SK-N-SH (cell line): Measurements from ENCODE around the gene MAU2. TPM values are rescaled to one million over a fixed set of nuclear protein-coding genes. Genes with fewer than 3 reads are reported as not detected.

Experiments
- CTCF ChIA-PET: fragments of 300-600, 350-600 bp; formaldehyde crosslinking; extraction: SDS; loops from one replicate; lab custom pipeline; 2021; lab: Yijun Ruan, JAX
- POLR2A ChIA-PET: fragments of 350-600 bp; sonication (Branson Sonifier 250); formaldehyde crosslinking; extraction: SDS; loops from one replicate; lab custom pipeline; 2020; ENCODE audit warnings: antibody characterized with exemption, inconsistent platforms; lab: Yijun Ruan, JAX
- DNase-seq: peaks from one replicate; pipeline ENCODE4 v3.0.0; 2012
- H2AFZ ChIP-seq: fragments of 200-600 bp; sonication (generic); 2 replicates; pipeline ENCODE4 v1.8.1; 2016; ENCODE audit warnings: antibody characterized with exemption, mild to moderate bottlenecking, low read depth
- H3F3A ChIP-seq: fragments of 200-600 bp; sonication (generic); replicated peaks from 2 replicates; pipeline ENCODE3; 2016; ENCODE audit warnings: antibody characterized with exemption, mild to moderate bottlenecking; ENCODE audit not compliant: insufficient read depth
- H3K27ac ChIP-seq, 2 experiments: fragments of 200-500 bp in 1 of 2; fragments of 200-600 bp in 1 of 2; sonication (Bioruptor generic) in 1 of 2; sonication (generic), shearing (Covaris generic) in 1 of 2; 2 replicates each; pipeline versions ENCODE4 v1.5.1 to v1.6.1; 2014 to 2016; ENCODE audit warnings: low read depth in 2 of 2, inconsistent platforms in 1 of 2, low read length in 1 of 2, mild to moderate bottlenecking in 1 of 2, mixed read lengths in 1 of 2
- H3K27me3 ChIP-seq: fragments of 200-600 bp; sonication (generic), shearing (Covaris generic); 2 replicates; pipeline ENCODE4 v1.6.1; 2016; ENCODE audit warnings: mixed run types; ENCODE audit not compliant: insufficient read depth
- H3K36me3 ChIP-seq, 2 experiments: fragments of 200-500 bp in 1 of 2; fragments of 200-600 bp in 1 of 2; sonication (Bioruptor generic) in 1 of 2; sonication (generic) in 1 of 2; replicated peaks in 1 of 2; 2 replicates each; pipeline versions ENCODE3 to v1.5.1; 2014 to 2016; ENCODE audit warnings: low read length in 1 of 2, mild to moderate bottlenecking in 1 of 2; ENCODE audit not compliant: insufficient read depth in 2 of 2, control insufficient read depth in 1 of 2
- H3K4me1 ChIP-seq, 2 experiments: fragments of 200-500 bp in 1 of 2; fragments of 200-600 bp in 1 of 2; sonication (Bioruptor generic) in 1 of 2; sonication (generic), shearing (Covaris generic) in 1 of 2; 2 replicates each; pipeline versions ENCODE4 v1.5.1 to v1.6.1; 2014 to 2016; ENCODE audit warnings: low read depth in 1 of 2, low read length in 1 of 2, mixed run types in 1 of 2; ENCODE audit not compliant: insufficient read depth in 2 of 2, control insufficient read depth in 1 of 2
- H3K4me2 ChIP-seq: fragments of 200-600 bp; sonication (generic), shearing (Covaris generic); 2 replicates; pipeline ENCODE4 v1.6.1; 2017; ENCODE audit warnings: mixed run types
- H3K4me3 ChIP-seq, 2 experiments: fragments of 200-500 bp in 1 of 2; fragments of 200-600 bp in 1 of 2; sonication (Bioruptor generic) in 1 of 2; sonication (generic), shearing (Covaris generic) in 1 of 2; 2 replicates each; pipeline versions ENCODE4 v1.5.1 to v1.8.1; 2014 to 2016; ENCODE audit warnings: low read depth in 2 of 2, inconsistent platforms in 1 of 2, low read length in 1 of 2, mild to moderate bottlenecking in 1 of 2, mixed read lengths in 1 of 2, moderate library complexity in 1 of 2
- H3K79me2 ChIP-seq: fragments of 200-600 bp; sonication (generic); 2 replicates; pipeline ENCODE4 v1.8.1; 2017; ENCODE audit warnings: mild to moderate bottlenecking; ENCODE audit not compliant: insufficient read depth
- H3K9ac ChIP-seq: fragments of 200-600 bp; sonication (generic); 2 replicates; pipeline ENCODE4 v1.6.1; 2017; ENCODE audit warnings: mixed run types
- H3K9me2 ChIP-seq: fragments of 200-600 bp; sonication (generic); 2 replicates; pipeline ENCODE4 v1.6.1; 2017; ENCODE audit warnings: mixed run types
- H3K9me3 ChIP-seq: fragments of 200-600 bp; sonication (generic); 2 replicates; pipeline ENCODE4 v1.6.1; 2017; ENCODE audit warnings: mixed run types, mild to moderate bottlenecking, moderate library complexity
- H4K20me1 ChIP-seq: fragments of 200-600 bp; sonication (generic); 2 replicates; pipeline ENCODE4 v1.6.1; 2017; ENCODE audit warnings: mild to moderate bottlenecking, mixed run types; ENCODE audit not compliant: insufficient read depth
- CHD2 ChIP-seq: fragments of 150-350 bp; IDR thresholded peaks from 2 replicates; pipeline ENCODE4 v1.6.1; 2018; ENCODE audit warnings: low read length; ENCODE audit not compliant: partially characterized antibody
- EP300 ChIP-seq, 2 experiments: IDR thresholded peaks; 2 replicates each; pipeline versions ENCODE4 v1.4.0 to v1.6.1; 2012; ENCODE audit warnings: borderline replicate concordance in 1 of 2, low read depth in 1 of 2, low read length in 1 of 2
- EZH2phosphoT487 ChIP-seq: fragments of 200-600 bp; sonication (generic); IDR thresholded peaks from 2 replicates; pipeline ENCODE4 v1.6.1; 2017; ENCODE audit warnings: low read depth, mixed run types, mild to moderate bottlenecking, antibody characterized with exemption, moderate library complexity, borderline replicate concordance
- FOSL2 ChIP-seq: IDR thresholded peaks from 2 replicates; pipeline ENCODE4 v1.4.0; 2012; ENCODE audit warnings: low read depth, mild to moderate bottlenecking, moderate library complexity, borderline replicate concordance
- FOXJ3 ChIP-seq: sonication (generic); formaldehyde crosslinking; IDR thresholded peaks from 2 replicates; pipeline ENCODE4 v1.5.1; 2020; ENCODE audit warnings: mild to moderate bottlenecking, missing genetic modification reagents
- MAX ChIP-seq: IDR thresholded peaks from 2 replicates; pipeline ENCODE4 v1.4.0; 2012; ENCODE audit warnings: low read depth
- MEF2A ChIP-seq: IDR thresholded peaks from 2 replicates; pipeline ENCODE4 v1.4.0; 2012; ENCODE audit warnings: low read depth, borderline replicate concordance
- MXI1 ChIP-seq: IDR thresholded peaks from 2 replicates; pipeline ENCODE4 v1.6.1; 2012; ENCODE audit warnings: mild to moderate bottlenecking, low read depth, low read length, improper control_type of control experiment
- POLR2AphosphoS5 ChIP-seq: IDR thresholded peaks from 2 replicates; pipeline ENCODE4 v1.6.1; 2012; ENCODE audit warnings: low read depth, low read length
- RCOR1 ChIP-seq: fragments of 150-350 bp; IDR thresholded peaks from 2 replicates; pipeline ENCODE4 v1.6.1; 2017; ENCODE audit warnings: antibody characterized with exemption, low read length
- RFX5 ChIP-seq: IDR thresholded peaks from 2 replicates; pipeline ENCODE4 v1.6.1; 2012; ENCODE audit warnings: mild to moderate bottlenecking, improper control_type of control experiment, low read length
- RXRA ChIP-seq: IDR thresholded peaks from 2 replicates; pipeline ENCODE4 v1.4.0; 2012; ENCODE audit warnings: low read depth, mild to moderate bottlenecking, borderline replicate concordance
- SMC3 ChIP-seq: IDR thresholded peaks from 2 replicates; pipeline ENCODE4 v1.6.1; 2012; ENCODE audit warnings: low read depth, low read length, improper control_type of control experiment
- TAF1 ChIP-seq: IDR thresholded peaks from 2 replicates; pipeline ENCODE4 v1.6.1; 2012; ENCODE audit warnings: low read depth, mild to moderate bottlenecking, low read length, moderate library complexity, borderline replicate concordance
- TCF12 ChIP-seq: IDR thresholded peaks from 2 replicates; pipeline ENCODE4 v1.4.0; 2012
- WGBS: methylation state at CpG from one replicate; pipeline ENCODE4 v1.1.6; 2017; ENCODE audit warnings: low lambda C conversion rate; 5-methylcytosine and 5-hydroxymethylcytosine counted together
- polyA plus RNA-seq, 3 experiments: library from polyadenylated mRNA; depleted of rRNA; stranded (reverse); fragments of >200 nt; gene quantifications; 2 replicates each; pipeline ENCODE4 v1.2.3, GENCODE V29; 2012

The MAU2 gene
- polyA plus RNA-seq, 1 of the 3 experiments (the other 2 are of a cell fraction): 17.6 TPM

DNA sequence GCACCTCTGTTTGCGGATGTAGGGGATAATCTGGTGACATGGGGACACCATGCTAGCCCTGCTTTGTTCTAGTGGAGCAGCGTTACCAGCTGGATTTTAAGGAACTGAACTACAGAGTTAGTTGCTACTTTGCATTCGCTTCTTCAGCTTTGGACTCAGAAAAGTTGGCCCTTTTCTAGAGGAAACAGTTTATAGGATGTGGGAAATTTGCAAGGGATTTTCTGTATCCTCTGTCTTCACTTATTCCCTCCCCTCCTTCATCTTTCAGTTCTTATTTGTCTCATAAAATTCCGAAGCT, 87.0 kb downstream of the MAU2 start:
- H3K36me3 ChIP-seq: no peaks in the 10 kb centered on the region
- H3K27me3 ChIP-seq: no peaks in the 10 kb centered on the region
- H2AFZ ChIP-seq: no peak overlapping the region
- H3F3A ChIP-seq: peaks cover 25% of the 10 kb centered on the region
- no peak overlapping the region for H3K27ac ChIP-seq
- peak overlapping the region; percentile 98 for H3K4me2 ChIP-seq
- H3K9me2 ChIP-seq: no peaks in the 10 kb centered on the region
- DNase-seq: no peak
- peak overlapping the region in 1 of 2 experiments; percentile 97; a peak in 2 of 4 replicates for H3K4me3 ChIP-seq
- 90% methylated on average over 4 of the region's 4 CpGs for WGBS
- H4K20me1 ChIP-seq: peaks cover 60% of the 10 kb centered on the region
- no peaks in the 10 kb centered on the region for H3K9me3 ChIP-seq
- ChIA-PET CTCF (interaction anchor here (1.3 to 3.9 kb wide), 5 partner anchors 9 to 124 kb away, joined by 3 to 15 read pairs (median 9); no protein-coding TSS in a partner anchor), POLR2A (no interaction called here)
- peaks cover 76% of the 10 kb centered on the region for H3K79me2 ChIP-seq
- peak overlapping the region; percentile 85; the same call in 1 of the 2 replicates for H3K9ac ChIP-seq
- peaks cover 24 to 27% of the 10 kb centered on the region in 2 experiments; a peak in 3 of 4 replicates for H3K4me1 ChIP-seq
- no peak for TF ChIP-seq EZH2phosphoT487
- TF ChIP-seq RXRA: no peak
- no peak for TF ChIP-seq MAX
- TF ChIP-seq FOXJ3: no peak
- TF ChIP-seq SMC3: no peak
- TF ChIP-seq TAF1: no peak
- no peak for TF ChIP-seq MEF2A
- TF ChIP-seq RFX5: no peak
- TF ChIP-seq TCF12: no peak
- TF ChIP-seq POLR2AphosphoS5: no peak
- no peak for TF ChIP-seq MXI1
- no peak for TF ChIP-seq FOSL2
- TF ChIP-seq EP300 (IDR thresholded peaks at IDR 0.05; ENCODE audit: borderline replicate concordance in 1 of 2, low read depth in 1 of 2, low read length in 1 of 2): no peak
- no peak for TF ChIP-seq RCOR1
- TF ChIP-seq CHD2: no peak

Other genes starting within 250 kb of the MAU2 start
- gene TMEM161A, start 182.4 kb upstream of the MAU2 start, polyA plus RNA-seq (2012; rRNA removed): 37.8 and 39.3 TPM in 2 replicates
- 1.0 and 1.1 TPM in 2 replicates for gene MEF2B, start 150.6 kb upstream of the MAU2 start, polyA plus RNA-seq (2012; rRNA removed)
- 33.7 and 36.4 TPM in 2 replicates for gene BORCS8, start 128.7 kb upstream of the MAU2 start, polyA plus RNA-seq (2012; rRNA removed)
- 98.2 and 117 TPM in 2 replicates for gene RFXANK, start 128.6 kb upstream of the MAU2 start, polyA plus RNA-seq (2012; rRNA removed)
- 21.2 and 21.9 TPM in 2 replicates for gene NR2C2AP, start 117.4 kb upstream of the MAU2 start, polyA plus RNA-seq (2012; rRNA removed)
- 0.03 and 0.10 TPM in 2 replicates for gene NCAN, start 108.9 kb upstream of the MAU2 start, polyA plus RNA-seq (2012; rRNA removed)
- gene TM6SF2, start 47.5 kb upstream of the MAU2 start, polyA plus RNA-seq (2012; rRNA removed): 1.4 and 1.8 TPM in 2 replicates
- gene SUGP1, start 320 bp upstream of the MAU2 start, polyA plus RNA-seq (2012; rRNA removed): 35.1 and 43.2 TPM in 2 replicates
- gene GATAD2A, start 84.8 kb downstream of the MAU2 start, polyA plus RNA-seq (2012; rRNA removed): 28.0 and 36.6 TPM in 2 replicates
- gene TSSK6, start 194.7 kb downstream of the MAU2 start, polyA plus RNA-seq (2012; rRNA removed): 2.3 and 3.1 TPM in 2 replicates
- gene NDUFA13, start 195.4 kb downstream of the MAU2 start, polyA plus RNA-seq (2012; rRNA removed): 1,643 and 1,828 TPM in 2 replicates
- gene YJEFN3, start 208.1 kb downstream of the MAU2 start, polyA plus RNA-seq (2012; rRNA removed): 7.2 and 7.5 TPM in 2 replicates
- gene CILP2, start 217.4 kb downstream of the MAU2 start, polyA plus RNA-seq (2012; rRNA removed): 0.96 and 1.9 TPM in 2 replicates